OCI-LY1 (cell line): ENCODE results near the gene TMEM203.
"Not testable (repeated sequence)": the region's sequence is repeated elsewhere in the genome, so short reads cannot be mapped to it uniquely, and the experiment has no call there.

Experiments
- H2AFZ ChIP-seq: fragments of 200-600 bp; sonication (generic), shearing (Covaris generic); 2 replicates; pipeline ENCODE4 v1.6.0; 2014; ENCODE audit warnings: antibody characterized with exemption, mild to moderate bottlenecking, low read length
- H3F3A ChIP-seq: fragments of 200-600 bp; sonication (generic), shearing (Covaris generic); 2 replicates; pipeline ENCODE4 v1.6.0; 2014; ENCODE audit warnings: mild to moderate bottlenecking, antibody characterized with exemption, low read length, moderate library complexity; ENCODE audit not compliant: insufficient read depth
- H3K27ac ChIP-seq: fragments of 200-600 bp; sonication (generic); 2 replicates; pipeline ENCODE4 v1.5.1; 2014; ENCODE audit warnings: low read length, mixed run types, mild to moderate bottlenecking, low read depth; ENCODE audit not compliant: poor library complexity, severe bottlenecking
- H3K27me3 ChIP-seq: fragments of 200-600 bp; sonication (generic); 2 replicates; pipeline ENCODE4 v1.6.0; 2014; ENCODE audit warnings: antibody characterized with exemption, mild to moderate bottlenecking, low read length, moderate library complexity; ENCODE audit not compliant: insufficient read depth
- H3K36me3 ChIP-seq: fragments of 200-600 bp; sonication (generic); 2 replicates; pipeline ENCODE4 v1.6.1; 2014; ENCODE audit warnings: mild to moderate bottlenecking, antibody characterized with exemption, low read length, moderate library complexity, mixed read lengths; ENCODE audit not compliant: insufficient read depth
- H3K4me1 ChIP-seq: fragments of 200-600 bp; sonication (generic); 2 replicates; pipeline ENCODE4 v1.5.1; 2014; ENCODE audit warnings: mild to moderate bottlenecking, low read length, moderate library complexity; ENCODE audit not compliant: insufficient read depth, severe bottlenecking
- H3K4me2 ChIP-seq: fragments of 200-600 bp; sonication (generic), shearing (Covaris generic); 2 replicates; pipeline ENCODE4 v1.6.1; 2014; ENCODE audit warnings: low read length
- H3K4me3 ChIP-seq: fragments of 200-600 bp; sonication (generic); 2 replicates; pipeline ENCODE4 v1.5.1; 2014; ENCODE audit warnings: low read length, low read depth, mild to moderate bottlenecking, mixed read lengths; ENCODE audit not compliant: poor library complexity, severe bottlenecking
- H3K79me2 ChIP-seq: fragments of 200-600 bp; shearing (Covaris generic); 2 replicates; pipeline ENCODE4 v1.6.1; 2016; ENCODE audit warnings: mixed run types, low read length, mixed read lengths; ENCODE audit not compliant: insufficient read depth
- H3K9ac ChIP-seq: fragments of 200-600 bp; sonication (generic), shearing (Covaris generic); 2 replicates; pipeline ENCODE4 v1.6.1; 2014; ENCODE audit warnings: mild to moderate bottlenecking, low read length, mixed read lengths
- H3K9me2 ChIP-seq: fragments of 200-600 bp; sonication (generic), shearing (Covaris generic); 2 replicates; pipeline ENCODE4 v1.6.1; 2014; ENCODE audit warnings: low read depth, mild to moderate bottlenecking, low read length, mixed read lengths
- H3K9me3 ChIP-seq: fragments of 200-600 bp; shearing (Covaris generic); 2 replicates; pipeline ENCODE4 v1.6.1; 2014; ENCODE audit warnings: low read length, mixed read lengths
- H4K20me1 ChIP-seq: fragments of 200-600 bp; sonication (generic), shearing (Covaris generic); 2 replicates; pipeline ENCODE4 v1.6.0; 2016; ENCODE audit warnings: mild to moderate bottlenecking, low read length; ENCODE audit not compliant: insufficient read depth
- CTCF ChIP-seq: fragments of 200-600 bp; sonication (generic), shearing (Covaris generic); IDR thresholded peaks from 2 replicates; pipeline ENCODE4 v1.5.1; 2017; ENCODE audit warnings: mild to moderate bottlenecking, antibody characterized with exemption, low read length, moderate library complexity, mixed read lengths
- EZH2 ChIP-seq: fragments of 200-600 bp; sonication (generic), shearing (Covaris generic); IDR thresholded peaks from 2 replicates; pipeline ENCODE4 v1.8.0; 2017; ENCODE audit warnings: borderline replicate concordance, mixed run types, mild to moderate bottlenecking, antibody characterized with exemption, low read length, moderate library complexity, mixed read lengths

TMEM203 gene

GRCh38 chr9:137244486-137245449 lies 39.3 kb upstream of the TMEM203 start:
- Histone ChIP-seq H3K4me2 (no peak overlapping the region), H3K4me3 (no peak overlapping the region), H4K20me1 (no peaks in the 10 kb centered on the region), H3K79me2 (peaks cover 6% of the 10 kb centered on the region; the same call in 1 of the 2 replicates), H3K27ac (no peak overlapping the region), H3K9ac (no peak overlapping the region), H2AFZ (no peak overlapping the region), H3K9me3 (no peaks in the 10 kb centered on the region), H3K4me1 (peaks cover 20% of the 10 kb centered on the region), H3K27me3 (0 out of 2 replicates have a peak, but pooled peaks cover 6% of the 10 kb centered on the region), H3K9me2 (no peaks in the 10 kb centered on the region), H3K36me3 (peaks cover 28% of the 10 kb centered on the region), H3F3A (no peaks in the 10 kb centered on the region)
- TF ChIP-seq EZH2 (no peak), CTCF (no peak)

- H3K27ac ChIP-seq, result no peak overlapping the region
- H4K20me1 ChIP-seq, result no peaks in the 10 kb centered on the region
- no peak for TF ChIP-seq CTCF
- TF ChIP-seq EZH2, result no peak
- H2AFZ ChIP-seq, result no peak overlapping the region
- peaks cover 6% of the 10 kb centered on the region; the same call in 1 of the 2 replicates for H3K79me2 ChIP-seq
- peaks cover 27% of the 10 kb centered on the region for H3K4me1 ChIP-seq
- no peak overlapping the region for H3K9ac ChIP-seq
- H3K9me3 ChIP-seq, result no peaks in the 10 kb centered on the region
- H3F3A ChIP-seq, result no peaks in the 10 kb centered on the region
- H3K27me3 ChIP-seq, result 0 out of 2 replicates have a peak, but pooled peaks cover 6% of the 10 kb centered on the region
- H3K36me3 ChIP-seq, result peaks cover 28% of the 10 kb centered on the region
- H3K4me2 ChIP-seq, result peak overlapping the region; percentile 100; the same call in 1 of the 2 replicates
- no peaks in the 10 kb centered on the region for H3K9me2 ChIP-seq
- no peak overlapping the region for H3K4me3 ChIP-seq
Observed at GRCh38 chr9:137243626-137244485, 38.4 kb upstream of the TMEM203 start.

- H2AFZ ChIP-seq, H3K9me2 ChIP-seq, H4K20me1 ChIP-seq, H3K9me3 ChIP-seq, H3K79me2 ChIP-seq, H3K27ac ChIP-seq, H3K9ac ChIP-seq, H3F3A ChIP-seq, H3K27me3 ChIP-seq: not testable (repeated sequence)
- peaks cover 30% of the 10 kb centered on the region for H3K4me1 ChIP-seq
- H3K4me2 ChIP-seq, result peak overlapping the region; percentile 100; the same call in 1 of the 2 replicates
- H3K36me3 ChIP-seq, result peaks cover 28% of the 10 kb centered on the region
- peak overlapping the region; percentile 100 for H3K4me3 ChIP-seq
Observed at GRCh38 chr9:137243266-137243625, 37.8 kb upstream of the TMEM203 start.
